Right lobe of liver (tissue), 4 donors: Measurements from ENCODE around the gene SPSB2.

ENCODE experiments used
- POLR2A ChIP-seq: fragments of 450-650 bp; IDR thresholded peaks from one replicate; pipeline ENCODE4 v1.6.1; 2017; ENCODE audit warnings: antibody characterized with exemption, mild to moderate bottlenecking
- TF ChIP-seq, protein P1 (sequence below), 4 donors: fragments of 200-600 bp in 3 of 4; fragments of 450-650 bp in 1 of 4; IDR thresholded peaks; one replicate each; pipeline versions ENCODE4 v1.5.1 to v1.8.0; 2016 to 2022; ENCODE audit warnings: antibody characterized with exemption in 4 of 4, mild to moderate bottlenecking in 2 of 4
- donor health status: DM: no; HTN: no; CAD: no.
- donor health status: DM: no; HTN: no; CAD: no.
- donor health status: DM: no; HTN: yes; CAD: no.

DNA sequence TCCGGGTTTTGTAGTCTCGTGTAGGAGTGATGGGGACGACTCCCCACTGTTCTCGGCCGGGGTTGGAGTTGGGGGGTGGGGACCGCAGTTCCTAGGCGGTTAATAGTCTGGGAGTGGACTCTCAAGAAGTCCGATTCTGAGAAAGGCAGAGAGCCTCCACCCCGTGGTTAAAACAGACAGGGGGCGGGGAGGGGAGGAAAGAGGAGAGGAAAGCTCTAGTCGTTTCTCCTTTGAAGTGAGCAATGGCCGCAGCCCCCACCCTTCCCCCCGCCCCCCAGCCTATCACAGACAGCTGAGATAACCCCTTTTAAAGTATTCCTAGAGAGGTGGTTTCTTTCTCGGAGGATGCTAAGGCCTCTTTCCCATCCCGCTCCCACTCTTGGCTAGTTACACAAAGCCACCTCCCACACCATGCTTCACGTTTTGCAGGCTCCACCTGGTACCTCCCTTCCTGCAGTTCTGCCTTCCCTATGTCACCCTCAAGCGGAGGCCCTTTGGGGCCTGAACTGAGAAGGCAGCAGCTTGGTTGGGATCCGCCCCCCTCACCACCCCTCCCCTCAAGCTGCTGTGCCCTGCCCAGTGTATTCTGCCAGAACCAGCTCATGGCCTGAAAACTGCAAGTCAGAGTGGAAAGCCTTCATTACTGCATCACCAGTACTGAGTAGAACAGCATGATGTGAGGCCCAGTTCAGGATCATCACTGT, 20.3 kb downstream of the SPSB2 start:
- TF ChIP-seq, protein P1, sequence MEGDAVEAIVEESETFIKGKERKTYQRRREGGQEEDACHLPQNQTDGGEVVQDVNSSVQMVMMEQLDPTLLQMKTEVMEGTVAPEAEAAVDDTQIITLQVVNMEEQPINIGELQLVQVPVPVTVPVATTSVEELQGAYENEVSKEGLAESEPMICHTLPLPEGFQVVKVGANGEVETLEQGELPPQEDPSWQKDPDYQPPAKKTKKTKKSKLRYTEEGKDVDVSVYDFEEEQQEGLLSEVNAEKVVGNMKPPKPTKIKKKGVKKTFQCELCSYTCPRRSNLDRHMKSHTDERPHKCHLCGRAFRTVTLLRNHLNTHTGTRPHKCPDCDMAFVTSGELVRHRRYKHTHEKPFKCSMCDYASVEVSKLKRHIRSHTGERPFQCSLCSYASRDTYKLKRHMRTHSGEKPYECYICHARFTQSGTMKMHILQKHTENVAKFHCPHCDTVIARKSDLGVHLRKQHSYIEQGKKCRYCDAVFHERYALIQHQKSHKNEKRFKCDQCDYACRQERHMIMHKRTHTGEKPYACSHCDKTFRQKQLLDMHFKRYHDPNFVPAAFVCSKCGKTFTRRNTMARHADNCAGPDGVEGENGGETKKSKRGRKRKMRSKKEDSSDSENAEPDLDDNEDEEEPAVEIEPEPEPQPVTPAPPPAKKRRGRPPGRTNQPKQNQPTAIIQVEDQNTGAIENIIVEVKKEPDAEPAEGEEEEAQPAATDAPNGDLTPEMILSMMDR (IDR thresholded peaks at IDR 0.05) = no peak
- no peak for TF ChIP-seq POLR2A
